GM12878 (cell line): ENCODE measurements around the gene SORT1. TPM values are rescaled to one million over a fixed set of nuclear protein-coding genes. Genes with fewer than 3 reads are reported as not detected.

Experiments used
- ATAC-seq: fragments of 200-7000 bp; cut with Tn5 transposase; 3 replicates; pipeline ENCODE4 v1.9.1; 2020; ENCODE audit warnings: mild to moderate bottlenecking, moderate library complexity
- BruUV-seq: library from RNA; stranded (reverse); fragments of 400-500 nt; replicated peaks from 2 replicates; lab custom pipeline; 2021; lab: Mats Ljungman, UMichigan
- CTCF ChIA-PET: fragments of 300-600 bp; sonication (Branson Sonifier 250); formaldehyde crosslinking; extraction: SDS; loops from one replicate; lab custom pipeline; 2021; ENCODE audit warnings: inconsistent platforms; lab: Yijun Ruan, JAX
- POLR2A ChIA-PET: fragments of 350-600 bp; formaldehyde crosslinking; extraction: SDS; loops from one replicate; lab custom pipeline; 2021; ENCODE audit warnings: inconsistent platforms; lab: Charles Lee
- RAD21 ChIA-PET: fragments of 300-600 bp; sonication (Branson Sonifier 250); formaldehyde crosslinking; loops from one replicate; lab custom pipeline; 2023; ENCODE audit warnings: antibody characterized with exemption; ENCODE audit not compliant: unreplicated experiment; lab: Charles Lee
- SMC1A ChIA-PET: fragments of 300-600 bp; sonication (Branson Sonifier 250); formaldehyde crosslinking; loops from one replicate; lab custom pipeline; 2023; ENCODE audit not compliant: unreplicated experiment, uncharacterized antibody; lab: Charles Lee
- DNase-seq: peaks from one replicate; pipeline ENCODE4 v3.0.0-alpha.2; 2011; ENCODE audit warnings: low read depth, low spot score
- FAIRE-seq: peaks from 3 replicates; lab custom pipeline; 2011; peaks lifted over from hg19 to GRCh38; lab: Jason Lieb, UNC
- H2AFZ ChIP-seq: 2 replicates; pipeline ENCODE4 v1.6.0; 2011; ENCODE audit warnings: low read depth, low read length, control low read depth; ENCODE audit not compliant: control insufficient read depth
- H3K27ac ChIP-seq: 2 replicates; pipeline ENCODE4 v1.5.1; 2011; ENCODE audit warnings: control low read depth; ENCODE audit not compliant: control insufficient read depth, insufficient read depth
- H3K27me3 ChIP-seq, 2 experiments: replicated peaks in 1 of 2; 2 replicates each; pipeline versions ENCODE4 v1.6.0 to v1.6.1; 2011; ENCODE audit warnings: low read length in 1 of 2; ENCODE audit not compliant: control insufficient read depth in 2 of 2, insufficient read depth in 2 of 2
- H3K36me3 ChIP-seq, 2 experiments: 2 replicates each; pipeline ENCODE4 v1.5.1; 2011; ENCODE audit warnings: low read length in 1 of 2; ENCODE audit not compliant: control insufficient read depth in 2 of 2, insufficient read depth in 2 of 2
- H3K4me1 ChIP-seq: 2 replicates; pipeline ENCODE4 v1.6.1; 2011; ENCODE audit warnings: mild to moderate bottlenecking, low read length, moderate library complexity, mixed read lengths; ENCODE audit not compliant: control insufficient read depth, insufficient read depth
- H3K4me2 ChIP-seq: 2 replicates; pipeline ENCODE4 v1.6.0; 2011; ENCODE audit warnings: control low read depth; ENCODE audit not compliant: control insufficient read depth, insufficient read depth
- H3K4me3 ChIP-seq: fragments of 200-600 bp; sonication (generic); 2 replicates; pipeline ENCODE4 v1.5.1; 2016
- H3K79me2 ChIP-seq: 2 replicates; pipeline ENCODE4 v1.6.0; 2011; ENCODE audit warnings: low read length; ENCODE audit not compliant: control insufficient read depth, insufficient read depth
- H3K9ac ChIP-seq: 2 replicates; pipeline ENCODE4 v1.8.0; 2011; ENCODE audit warnings: low read length, control low read depth, mixed read lengths; ENCODE audit not compliant: control insufficient read depth, insufficient read depth
- H3K9me3 ChIP-seq: replicated peaks from 3 replicates; pipeline ENCODE4 v1.5.1; 2011; ENCODE audit warnings: mild to moderate bottlenecking, low read length; ENCODE audit not compliant: control insufficient read depth, insufficient read depth
- H4K20me1 ChIP-seq: 2 replicates; pipeline ENCODE4 v1.6.0; 2011; ENCODE audit not compliant: control insufficient read depth, insufficient read depth
- ATF7 ChIP-seq: fragments of 450-650 bp; IDR thresholded peaks from 2 replicates; pipeline ENCODE4 v1.6.1; 2016; ENCODE audit warnings: low read depth, mild to moderate bottlenecking
- CHD4 ChIP-seq: fragments of 200-600 bp; sonication (generic); IDR thresholded peaks from 2 replicates; pipeline ENCODE4 v1.6.1; 2016; ENCODE audit warnings: mild to moderate bottlenecking
- HDAC2 ChIP-seq: fragments of 200-600 bp; sonication (generic); IDR thresholded peaks from 2 replicates; pipeline ENCODE4 v1.6.1; 2017
- KAT2A ChIP-seq: conservative IDR thresholded peaks from 2 replicates; pipeline ENCODE4 v1.6.1; 2011; ENCODE audit warnings: low read depth, low read length; ENCODE audit not compliant: control insufficient read depth
- MYB ChIP-seq: fragments of 150-350 bp; IDR thresholded peaks from 2 replicates; pipeline ENCODE4 v1.6.1; 2014; ENCODE audit warnings: mild to moderate bottlenecking, low read depth, low read length, borderline replicate concordance
- NR2F1 ChIP-seq: fragments of 450-650 bp; conservative IDR thresholded peaks from 2 replicates; pipeline ENCODE4 v1.6.1; 2017; ENCODE audit warnings: mild to moderate bottlenecking
- PAX8 ChIP-seq: fragments of 450-650 bp; IDR thresholded peaks from 2 replicates; pipeline ENCODE4 v1.6.1; 2017; ENCODE audit warnings: mild to moderate bottlenecking, moderate library complexity
- POLR2AphosphoS2 ChIP-seq: IDR thresholded peaks from 2 replicates; pipeline ENCODE4 v1.6.1; 2011; ENCODE audit warnings: low read depth, mild to moderate bottlenecking, low read length, improper control_type of control experiment, moderate library complexity
- RB1 ChIP-seq: fragments of 450-650 bp; formaldehyde crosslinking; IDR thresholded peaks from 2 replicates; pipeline ENCODE4 v1.6.1; 2017; ENCODE audit warnings: mild to moderate bottlenecking, borderline replicate concordance
- RCOR1 ChIP-seq: conservative IDR thresholded peaks from 2 replicates; pipeline ENCODE4 v1.6.1; 2012; ENCODE audit warnings: low read depth, low read length, improper control_type of control experiment
- SPI1 ChIP-seq: IDR thresholded peaks from 2 replicates; pipeline ENCODE4 v1.6.1; 2011; ENCODE audit warnings: low read depth, mild to moderate bottlenecking, low read length, moderate library complexity, borderline replicate concordance; ENCODE audit not compliant: insufficient read depth
- SREBF1 ChIP-seq: IDR thresholded peaks from 2 replicates; pipeline ENCODE4 v1.6.1; 2012; ENCODE audit warnings: mild to moderate bottlenecking, low read length
- ZBTB11 ChIP-seq: fragments of 450-650 bp; formaldehyde crosslinking; IDR thresholded peaks from 2 replicates; pipeline ENCODE4 v1.5.0; 2022; ENCODE audit warnings: mild to moderate bottlenecking, missing genetic modification characterization
- ZNF274 ChIP-seq: IDR thresholded peaks from one replicate; pipeline ENCODE4 v1.8.0; 2011; ENCODE audit not compliant: insufficient read length, insufficient read depth
- ZNF622 ChIP-seq: fragments of 450-650 bp; IDR thresholded peaks from 2 replicates; pipeline ENCODE4 v1.6.1; 2017; ENCODE audit warnings: mild to moderate bottlenecking, inconsistent platforms
- WGBS: methylation state at CpG from one replicate; pipeline ENCODE4 v1.1.6; 2016; ENCODE audit warnings: low lambda C conversion rate; ENCODE audit not compliant: insufficient replicate concordance, insufficient coverage; ENCODE audit errors: missing lambda C conversion rate; 5-methylcytosine and 5-hydroxymethylcytosine counted together
- in situ Hi-C: fragments of 300-500 bp; cut with MboI; formaldehyde crosslinking; loops from 9 replicates; pipeline ENCODE4 v1.14.3; 2018; ENCODE audit warnings: mixed read lengths
- intact Hi-C: fragments of 100-400 bp; cut with micrococcal nuclease; formaldehyde crosslinking; loops from one replicate; pipeline ENCODE4 v1.14.2; 2022; ENCODE audit not compliant: unreplicated experiment
- polyA plus RNA-seq, 11 experiments: library from polyadenylated mRNA; depleted of rRNA in 4 of 11; unstranded in 6 of 11; stranded (reverse) in 5 of 11; fragments of >200 nt; fragmentation: Nextera tagmentation in 4 of 11; fragmentation: Illumina TruSeq in 1 of 11; extraction: Ambion mirVana in 4 of 11; extraction: Trizol in 1 of 11; gene quantifications; 1 replicate in 1 of 11; 2 replicates in 10 of 11; pipeline versions ENCODE4 v1.2.1 to v1.2.3, GENCODE V29; 2011 to 2016; ENCODE audit warnings: inconsistent platforms in 2 of 11, missing spikeins in 2 of 11, low read depth in 1 of 11
- total RNA-seq, 4 experiments: library from RNA; depleted of rRNA in 3 of 4; stranded (reverse); fragments of >200 nt in 3 of 4; fragmentation: Illumina TruSeq in 1 of 4; extraction: Trizol in 1 of 4; gene quantifications; 2 replicates each; pipeline versions ENCODE4 v1.2.1 to v1.2.3, GENCODE V29; 2013 to 2021
- TF ChIP-seq, protein P1 (sequence below): fragments of 450-650 bp; IDR thresholded peaks from 2 replicates; pipeline ENCODE4 v1.6.1; 2017; ENCODE audit warnings: low read depth, mild to moderate bottlenecking, moderate library complexity
- TF ChIP-seq, protein P2 (sequence below): fragments of 150-350 bp; IDR thresholded peaks from 2 replicates; pipeline ENCODE4 v1.6.1; 2016; ENCODE audit warnings: low read depth, low read length

SORT1 gene
- total and polyA plus RNA-seq, 10 of the 15 experiments (the other 5 are each of a cell fraction or from before 2014, with no cell fraction given): 0.06 to 1.9 (median 0.33) TPM; not detected in 1

DNA sequence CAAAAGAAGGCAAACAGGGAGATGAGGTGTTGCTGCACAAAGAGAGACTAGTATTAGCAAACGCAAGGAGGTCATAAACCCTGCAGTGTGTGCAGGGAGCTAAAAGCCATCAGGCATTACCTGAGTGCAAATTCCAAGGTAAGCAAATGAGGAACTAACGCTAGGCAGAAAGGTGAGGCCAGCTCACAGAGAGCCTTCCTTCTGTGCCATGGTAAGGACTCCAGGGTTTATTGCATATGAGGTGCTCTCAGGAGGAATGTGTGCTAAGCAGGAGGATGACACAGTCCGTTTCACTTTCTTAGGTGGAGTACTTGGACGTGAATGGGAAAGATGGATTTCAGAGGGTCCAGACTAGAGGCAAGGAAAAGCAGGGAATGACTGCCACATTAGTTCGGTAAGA is 46.3 kb downstream of the SORT1 start:
- ChIA-PET CTCF (interaction anchor here (0.8 kb wide), 1 partner anchor 9 kb away, joined by 3 read pairs; no protein-coding TSS in a partner anchor), POLR2A (interaction anchor here (0.6 to 1.5 kb wide), 2 partner anchors 9 to 25 kb away, joined by 3 read pairs; no protein-coding TSS in a partner anchor), SMC1A (interaction anchor here (0.5 to 1.2 kb wide), 4 partner anchors 28 to 152 kb away, joined by 3 to 4 read pairs (median 4); no protein-coding TSS in a partner anchor), RAD21 (interaction anchor here (1.2 kb wide), 1 partner anchor 40 kb away, joined by 4 read pairs; no protein-coding TSS in a partner anchor)
- FAIRE-seq (no peak), DNase-seq (no peak), ATAC-seq (no peak)
- no peaks in the 10 kb centered on the region for H3K79me2 ChIP-seq
- H3K9ac ChIP-seq: no peak overlapping the region
- no peak for TF ChIP-seq RB1
- TF ChIP-seq, protein P1, sequence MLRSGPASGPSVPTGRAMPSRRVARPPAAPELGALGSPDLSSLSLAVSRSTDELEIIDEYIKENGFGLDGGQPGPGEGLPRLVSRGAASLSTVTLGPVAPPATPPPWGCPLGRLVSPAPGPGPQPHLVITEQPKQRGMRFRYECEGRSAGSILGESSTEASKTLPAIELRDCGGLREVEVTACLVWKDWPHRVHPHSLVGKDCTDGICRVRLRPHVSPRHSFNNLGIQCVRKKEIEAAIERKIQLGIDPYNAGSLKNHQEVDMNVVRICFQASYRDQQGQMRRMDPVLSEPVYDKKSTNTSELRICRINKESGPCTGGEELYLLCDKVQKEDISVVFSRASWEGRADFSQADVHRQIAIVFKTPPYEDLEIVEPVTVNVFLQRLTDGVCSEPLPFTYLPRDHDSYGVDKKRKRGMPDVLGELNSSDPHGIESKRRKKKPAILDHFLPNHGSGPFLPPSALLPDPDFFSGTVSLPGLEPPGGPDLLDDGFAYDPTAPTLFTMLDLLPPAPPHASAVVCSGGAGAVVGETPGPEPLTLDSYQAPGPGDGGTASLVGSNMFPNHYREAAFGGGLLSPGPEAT: no peak
- TF ChIP-seq KAT2A: no peak
- TF ChIP-seq, protein P2, sequence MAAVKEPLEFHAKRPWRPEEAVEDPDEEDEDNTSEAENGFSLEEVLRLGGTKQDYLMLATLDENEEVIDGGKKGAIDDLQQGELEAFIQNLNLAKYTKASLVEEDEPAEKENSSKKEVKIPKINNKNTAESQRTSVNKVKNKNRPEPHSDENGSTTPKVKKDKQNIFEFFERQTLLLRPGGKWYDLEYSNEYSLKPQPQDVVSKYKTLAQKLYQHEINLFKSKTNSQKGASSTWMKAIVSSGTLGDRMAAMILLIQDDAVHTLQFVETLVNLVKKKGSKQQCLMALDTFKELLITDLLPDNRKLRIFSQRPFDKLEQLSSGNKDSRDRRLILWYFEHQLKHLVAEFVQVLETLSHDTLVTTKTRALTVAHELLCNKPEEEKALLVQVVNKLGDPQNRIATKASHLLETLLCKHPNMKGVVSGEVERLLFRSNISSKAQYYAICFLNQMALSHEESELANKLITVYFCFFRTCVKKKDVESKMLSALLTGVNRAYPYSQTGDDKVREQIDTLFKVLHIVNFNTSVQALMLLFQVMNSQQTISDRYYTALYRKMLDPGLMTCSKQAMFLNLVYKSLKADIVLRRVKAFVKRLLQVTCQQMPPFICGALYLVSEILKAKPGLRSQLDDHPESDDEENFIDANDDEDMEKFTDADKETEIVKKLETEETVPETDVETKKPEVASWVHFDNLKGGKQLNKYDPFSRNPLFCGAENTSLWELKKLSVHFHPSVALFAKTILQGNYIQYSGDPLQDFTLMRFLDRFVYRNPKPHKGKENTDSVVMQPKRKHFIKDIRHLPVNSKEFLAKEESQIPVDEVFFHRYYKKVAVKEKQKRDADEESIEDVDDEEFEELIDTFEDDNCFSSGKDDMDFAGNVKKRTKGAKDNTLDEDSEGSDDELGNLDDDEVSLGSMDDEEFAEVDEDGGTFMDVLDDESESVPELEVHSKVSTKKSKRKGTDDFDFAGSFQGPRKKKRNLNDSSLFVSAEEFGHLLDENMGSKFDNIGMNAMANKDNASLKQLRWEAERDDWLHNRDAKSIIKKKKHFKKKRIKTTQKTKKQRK: no peak
- TF ChIP-seq POLR2AphosphoS2: no peak
- TF ChIP-seq MYB: no peak
- no peak for TF ChIP-seq HDAC2
- no peak for TF ChIP-seq SPI1
- no peak for TF ChIP-seq ZNF274
- no peak for TF ChIP-seq NR2F1
- no peak for TF ChIP-seq SREBF1
- no peak for TF ChIP-seq ATF7
- TF ChIP-seq PAX8: no peak
- TF ChIP-seq ZNF622: no peak
- no peak for TF ChIP-seq CHD4
- no peak for TF ChIP-seq ZBTB11
- no peak for TF ChIP-seq RCOR1
- H3K4me1 ChIP-seq: no peaks in the 10 kb centered on the region
- WGBS: 40% methylated on average over 5 of the region's 5 CpGs
- no peak overlapping the region for H3K4me3 ChIP-seq
- BruUV-seq: no TSS peak
- intact Hi-C loops: no loop called here
- H3K9me3 ChIP-seq: no peaks in the 10 kb centered on the region
- no peak overlapping the region for H3K4me2 ChIP-seq
- no peaks in the 10 kb centered on the region for H4K20me1 ChIP-seq
- H3K27me3 ChIP-seq: peaks cover 0 to 2% of the 10 kb centered on the region in 2 experiments; a peak in 1 of 4 replicates
- no peaks in the 10 kb centered on the region; a peak in 1 of 4 replicates for H3K36me3 ChIP-seq
- in situ Hi-C loops: no loop called here
- H2AFZ ChIP-seq: no peak overlapping the region
- H3K27ac ChIP-seq: no peak overlapping the region
